ENCODE measurements around the gene TBX20.

DNA sequence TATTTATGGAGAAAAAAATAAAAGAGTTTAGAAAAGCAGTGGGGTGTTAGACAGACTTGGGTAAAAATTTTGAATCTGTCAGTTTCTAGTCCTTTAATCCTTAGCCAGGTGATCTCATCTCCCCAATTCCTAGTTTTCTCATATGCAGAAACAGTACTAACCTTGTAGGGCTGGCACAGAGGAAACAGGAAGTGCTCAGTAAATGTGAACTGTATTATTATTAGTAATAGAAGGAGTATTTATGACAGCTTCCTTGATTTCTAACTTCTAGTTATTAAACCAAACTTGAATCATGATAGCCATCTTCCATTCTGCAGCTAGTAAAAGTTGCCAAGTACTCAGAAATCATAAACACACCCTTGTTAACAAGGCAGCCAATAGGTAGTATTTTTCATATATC, 12.5 kb downstream of the TBX20 start:
- TF ChIP-seq KLF6 (CRISPR knock-in tag; IDR thresholded peaks at IDR 0.05) = no peak
- TF ChIP-seq MNT (IDR thresholded peaks at IDR 0.05) = no peak
- no peak for TF ChIP-seq SIN3B (IDR thresholded peaks at IDR 0.05; ENCODE audit: low read length)
- no peak for TF ChIP-seq BCL3 (CRISPR knock-in tag; IDR thresholded peaks at IDR 0.05)
